Measurements from ENCODE around the gene TMC8.

TMC8 gene

DNA sequence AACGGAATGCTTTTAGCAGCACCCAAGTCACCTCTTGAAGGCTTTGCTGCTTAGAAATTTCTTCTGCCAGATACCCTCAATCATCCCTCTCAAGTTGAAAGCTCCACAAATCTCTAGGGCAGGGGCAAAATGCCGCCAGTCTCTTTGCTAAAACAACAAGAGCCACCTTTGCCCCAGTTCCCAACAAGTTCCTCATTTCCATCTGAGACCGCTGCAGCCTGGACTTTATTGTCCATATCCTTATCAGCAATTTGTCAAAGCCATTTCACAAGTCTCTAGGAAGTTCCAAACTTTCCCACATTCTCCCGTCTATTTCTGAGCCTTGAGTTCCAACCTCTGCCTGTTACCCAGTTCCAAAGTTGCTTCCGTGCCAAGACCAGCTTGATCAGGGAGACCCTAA, 29.5 kb upstream of the TMC8 start:
- POLR2A ChIA-PET = no interaction called here

DNA sequence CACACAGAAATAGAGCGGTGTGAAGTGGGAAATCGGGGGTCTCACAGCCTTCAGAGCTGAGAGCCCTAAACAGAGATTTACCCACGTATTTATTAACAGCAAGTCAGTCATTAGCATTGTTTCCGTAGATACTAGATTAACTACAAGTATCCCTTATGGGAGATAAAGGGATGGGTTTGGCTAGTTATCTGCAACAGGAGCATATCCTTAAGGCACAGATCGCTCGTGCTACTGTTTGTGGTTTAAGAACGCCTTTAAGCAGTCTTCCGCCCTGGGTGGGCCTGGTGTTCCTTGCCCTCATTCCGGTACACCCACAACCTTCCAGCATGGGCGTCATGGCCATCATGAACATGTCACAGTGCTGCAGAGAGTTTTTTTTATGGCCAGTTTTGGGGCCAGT, 29.0 kb upstream of the TMC8 start:
- no peak overlapping the region for H3K27ac ChIP-seq (ENCODE audit: extremely low read depth, low read depth, low read length)
- no peak overlapping the region for H3K4me3 ChIP-seq (ENCODE audit: low read depth, low read length)
- POLR2A ChIA-PET = no interaction called here
- no peaks in the 10 kb centered on the region for H3K9me3 ChIP-seq (ENCODE audit: control insufficient read depth, insufficient read depth, low read depth, low read length)
- H3K4me1 ChIP-seq (ENCODE audit: control insufficient read depth, insufficient read depth, low read length) = no peaks in the 10 kb centered on the region; the same call in 1 of the 2 replicates
- H3K36me3 ChIP-seq (ENCODE audit: control insufficient read depth in 2 of 2, insufficient read depth in 1 of 2, low read length in 2 of 2) = peaks cover 18 to 78% of the 10 kb centered on the region in 2 experiments
- CTCF ChIA-PET = interaction anchor here (1.0 kb wide), 1 partner anchor 209 kb away, joined by 6 read pairs; no protein-coding TSS in a partner anchor
- no peak for TF ChIP-seq ZNF404 (tag by site-specific recombination; IDR thresholded peaks at IDR 0.05)
- TF ChIP-seq SETDB1 (IDR thresholded peaks at IDR 0.05; ENCODE audit: insufficient read length, low read length) = peak; percentile 27

More for the DNA sequence above, 29.5 kb upstream of the TMC8 start:
- Histone ChIP-seq H3K4me1 (ENCODE audit: control insufficient read depth, insufficient read depth, low read length) (no peaks in the 10 kb centered on the region; the same call in 1 of the 2 replicates), H3K27ac (ENCODE audit: extremely low read depth, low read depth, low read length) (no peak overlapping the region), H3K9me3 (ENCODE audit: control insufficient read depth, insufficient read depth, low read depth, low read length) (no peaks in the 10 kb centered on the region), H3K36me3 (ENCODE audit: control insufficient read depth in 2 of 2, insufficient read depth in 1 of 2, low read length in 2 of 2) (peaks cover 15 to 83% of the 10 kb centered on the region in 2 experiments), H3K4me3 (ENCODE audit: low read depth, low read length) (no peak overlapping the region)
- CTCF ChIA-PET = interaction anchor here (0.6 to 1.0 kb wide), 2 partner anchors 15 to 209 kb away, joined by 3 to 6 read pairs; no protein-coding TSS in a partner anchor
- TF ChIP-seq SCRT1 (tag by site-specific recombination; IDR thresholded peaks at IDR 0.05; ENCODE audit: borderline replicate concordance) (no peak), ZNF416 (tag by site-specific recombination; IDR thresholded peaks at IDR 0.05) (no peak), ZNF174 (tag by site-specific recombination; IDR thresholded peaks at IDR 0.05) (no peak), ZBTB17 (tag by site-specific recombination; IDR thresholded peaks at IDR 0.05) (no peak), BCL11B (tag by site-specific recombination; IDR thresholded peaks at IDR 0.05; ENCODE audit: low read depth) (no peak)
- TF ChIP-seq, protein P1, sequence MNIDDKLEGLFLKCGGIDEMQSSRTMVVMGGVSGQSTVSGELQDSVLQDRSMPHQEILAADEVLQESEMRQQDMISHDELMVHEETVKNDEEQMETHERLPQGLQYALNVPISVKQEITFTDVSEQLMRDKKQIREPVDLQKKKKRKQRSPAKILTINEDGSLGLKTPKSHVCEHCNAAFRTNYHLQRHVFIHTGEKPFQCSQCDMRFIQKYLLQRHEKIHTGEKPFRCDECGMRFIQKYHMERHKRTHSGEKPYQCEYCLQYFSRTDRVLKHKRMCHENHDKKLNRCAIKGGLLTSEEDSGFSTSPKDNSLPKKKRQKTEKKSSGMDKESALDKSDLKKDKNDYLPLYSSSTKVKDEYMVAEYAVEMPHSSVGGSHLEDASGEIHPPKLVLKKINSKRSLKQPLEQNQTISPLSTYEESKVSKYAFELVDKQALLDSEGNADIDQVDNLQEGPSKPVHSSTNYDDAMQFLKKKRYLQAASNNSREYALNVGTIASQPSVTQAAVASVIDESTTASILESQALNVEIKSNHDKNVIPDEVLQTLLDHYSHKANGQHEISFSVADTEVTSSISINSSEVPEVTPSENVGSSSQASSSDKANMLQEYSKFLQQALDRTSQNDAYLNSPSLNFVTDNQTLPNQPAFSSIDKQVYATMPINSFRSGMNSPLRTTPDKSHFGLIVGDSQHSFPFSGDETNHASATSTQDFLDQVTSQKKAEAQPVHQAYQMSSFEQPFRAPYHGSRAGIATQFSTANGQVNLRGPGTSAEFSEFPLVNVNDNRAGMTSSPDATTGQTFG (tag by site-specific recombination; IDR thresholded peaks at IDR 0.05; ENCODE audit: borderline replicate concordance) = no peak
- TF ChIP-seq, protein P2, sequence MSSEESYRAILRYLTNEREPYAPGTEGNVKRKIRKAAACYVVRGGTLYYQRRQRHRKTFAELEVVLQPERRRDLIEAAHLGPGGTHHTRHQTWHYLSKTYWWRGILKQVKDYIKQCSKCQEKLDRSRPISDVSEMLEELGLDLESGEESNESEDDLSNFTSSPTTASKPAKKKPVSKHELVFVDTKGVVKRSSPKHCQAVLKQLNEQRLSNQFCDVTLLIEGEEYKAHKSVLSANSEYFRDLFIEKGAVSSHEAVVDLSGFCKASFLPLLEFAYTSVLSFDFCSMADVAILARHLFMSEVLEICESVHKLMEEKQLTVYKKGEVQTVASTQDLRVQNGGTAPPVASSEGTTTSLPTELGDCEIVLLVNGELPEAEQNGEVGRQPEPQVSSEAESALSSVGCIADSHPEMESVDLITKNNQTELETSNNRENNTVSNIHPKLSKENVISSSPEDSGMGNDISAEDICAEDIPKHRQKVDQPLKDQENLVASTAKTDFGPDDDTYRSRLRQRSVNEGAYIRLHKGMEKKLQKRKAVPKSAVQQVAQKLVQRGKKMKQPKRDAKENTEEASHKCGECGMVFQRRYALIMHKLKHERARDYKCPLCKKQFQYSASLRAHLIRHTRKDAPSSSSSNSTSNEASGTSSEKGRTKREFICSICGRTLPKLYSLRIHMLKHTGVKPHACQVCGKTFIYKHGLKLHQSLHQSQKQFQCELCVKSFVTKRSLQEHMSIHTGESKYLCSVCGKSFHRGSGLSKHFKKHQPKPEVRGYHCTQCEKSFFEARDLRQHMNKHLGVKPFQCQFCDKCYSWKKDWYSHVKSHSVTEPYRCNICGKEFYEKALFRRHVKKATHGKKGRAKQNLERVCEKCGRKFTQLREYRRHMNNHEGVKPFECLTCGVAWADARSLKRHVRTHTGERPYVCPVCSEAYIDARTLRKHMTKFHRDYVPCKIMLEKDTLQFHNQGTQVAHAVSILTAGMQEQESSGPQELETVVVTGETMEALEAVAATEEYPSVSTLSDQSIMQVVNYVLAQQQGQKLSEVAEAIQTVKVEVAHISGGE (tag by site-specific recombination; conservative IDR thresholded peaks at IDR 0.05; ENCODE audit: low read depth) = no peak

DNA sequence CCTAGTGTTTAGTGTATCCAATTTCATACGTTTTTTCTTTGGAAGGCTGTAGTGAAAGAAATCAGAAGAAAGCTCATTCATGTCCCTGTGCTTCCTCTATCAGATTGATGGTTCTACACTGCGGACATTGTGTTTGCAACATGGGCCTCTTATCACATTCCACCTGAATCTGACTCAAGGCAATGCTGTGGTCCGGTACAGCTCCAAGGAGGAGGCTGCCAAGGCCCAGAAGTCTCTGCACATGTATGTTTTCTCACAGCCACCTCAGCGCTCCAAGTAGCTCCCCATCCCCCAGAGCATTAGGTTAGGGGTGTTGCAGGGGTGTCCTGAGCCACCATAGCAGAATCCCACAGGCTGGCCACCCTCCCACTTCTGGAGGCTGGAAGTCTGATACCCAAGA, 27.3 kb upstream of the TMC8 start:
- H3K36me3 ChIP-seq (ENCODE audit: control insufficient read depth in 2 of 2, insufficient read depth in 1 of 2, low read length in 2 of 2) = peaks cover 11 to 61% of the 10 kb centered on the region in 2 experiments
- H3K4me3 ChIP-seq (ENCODE audit: low read depth, low read length) = no peak overlapping the region
- CTCF ChIA-PET = interaction anchor here (1.5 to 1.8 kb wide), 2 partner anchors 9 to 18 kb away, joined by 7 to 8 read pairs; no protein-coding TSS in a partner anchor
- TF ChIP-seq YY2 (tag by site-specific recombination; IDR thresholded peaks at IDR 0.05) (no peak), MZF1 (tag by site-specific recombination; IDR thresholded peaks at IDR 0.05; ENCODE audit: borderline replicate concordance) (no peak), ZNF48 (tag by site-specific recombination; IDR thresholded peaks at IDR 0.05) (no peak), ZNF548 (tag by site-specific recombination; IDR thresholded peaks at IDR 0.05) (no peak), ZNF624 (tag by site-specific recombination; IDR thresholded peaks at IDR 0.05) (no peak)
- TF ChIP-seq, protein P3, sequence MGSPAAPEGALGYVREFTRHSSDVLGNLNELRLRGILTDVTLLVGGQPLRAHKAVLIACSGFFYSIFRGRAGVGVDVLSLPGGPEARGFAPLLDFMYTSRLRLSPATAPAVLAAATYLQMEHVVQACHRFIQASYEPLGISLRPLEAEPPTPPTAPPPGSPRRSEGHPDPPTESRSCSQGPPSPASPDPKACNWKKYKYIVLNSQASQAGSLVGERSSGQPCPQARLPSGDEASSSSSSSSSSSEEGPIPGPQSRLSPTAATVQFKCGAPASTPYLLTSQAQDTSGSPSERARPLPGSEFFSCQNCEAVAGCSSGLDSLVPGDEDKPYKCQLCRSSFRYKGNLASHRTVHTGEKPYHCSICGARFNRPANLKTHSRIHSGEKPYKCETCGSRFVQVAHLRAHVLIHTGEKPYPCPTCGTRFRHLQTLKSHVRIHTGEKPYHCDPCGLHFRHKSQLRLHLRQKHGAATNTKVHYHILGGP (tag by site-specific recombination; IDR thresholded peaks at IDR 0.05) = no peak
- TF ChIP-seq, protein P4, sequence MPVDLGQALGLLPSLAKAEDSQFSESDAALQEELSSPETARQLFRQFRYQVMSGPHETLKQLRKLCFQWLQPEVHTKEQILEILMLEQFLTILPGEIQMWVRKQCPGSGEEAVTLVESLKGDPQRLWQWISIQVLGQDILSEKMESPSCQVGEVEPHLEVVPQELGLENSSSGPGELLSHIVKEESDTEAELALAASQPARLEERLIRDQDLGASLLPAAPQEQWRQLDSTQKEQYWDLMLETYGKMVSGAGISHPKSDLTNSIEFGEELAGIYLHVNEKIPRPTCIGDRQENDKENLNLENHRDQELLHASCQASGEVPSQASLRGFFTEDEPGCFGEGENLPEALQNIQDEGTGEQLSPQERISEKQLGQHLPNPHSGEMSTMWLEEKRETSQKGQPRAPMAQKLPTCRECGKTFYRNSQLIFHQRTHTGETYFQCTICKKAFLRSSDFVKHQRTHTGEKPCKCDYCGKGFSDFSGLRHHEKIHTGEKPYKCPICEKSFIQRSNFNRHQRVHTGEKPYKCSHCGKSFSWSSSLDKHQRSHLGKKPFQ (tag by site-specific recombination; IDR thresholded peaks at IDR 0.05) = no peak
- TF ChIP-seq, protein P5, sequence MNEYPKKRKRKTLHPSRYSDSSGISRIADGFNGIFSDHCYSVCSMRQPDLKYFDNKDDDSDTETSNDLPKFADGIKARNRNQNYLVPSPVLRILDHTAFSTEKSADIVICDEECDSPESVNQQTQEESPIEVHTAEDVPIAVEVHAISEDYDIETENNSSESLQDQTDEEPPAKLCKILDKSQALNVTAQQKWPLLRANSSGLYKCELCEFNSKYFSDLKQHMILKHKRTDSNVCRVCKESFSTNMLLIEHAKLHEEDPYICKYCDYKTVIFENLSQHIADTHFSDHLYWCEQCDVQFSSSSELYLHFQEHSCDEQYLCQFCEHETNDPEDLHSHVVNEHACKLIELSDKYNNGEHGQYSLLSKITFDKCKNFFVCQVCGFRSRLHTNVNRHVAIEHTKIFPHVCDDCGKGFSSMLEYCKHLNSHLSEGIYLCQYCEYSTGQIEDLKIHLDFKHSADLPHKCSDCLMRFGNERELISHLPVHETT (tag by site-specific recombination; IDR thresholded peaks at IDR 0.05) = no peak
- H3K9me3 ChIP-seq (ENCODE audit: control insufficient read depth, insufficient read depth, low read depth, low read length) = no peaks in the 10 kb centered on the region
- H3K4me1 ChIP-seq (ENCODE audit: control insufficient read depth, insufficient read depth, low read length) = no peaks in the 10 kb centered on the region; the same call in 1 of the 2 replicates
- POLR2A ChIA-PET = interaction anchor here (1.0 kb wide), 1 partner anchor 145 kb away, joined by 3 read pairs; the partner anchor contains the start of gene TNRC6C
- no peak overlapping the region for H3K27ac ChIP-seq (ENCODE audit: extremely low read depth, low read depth, low read length)
